GM10847 (cell line): ENCODE data around the gene KIRREL3.

Experiments used
- POLR2A ChIP-seq: IDR thresholded peaks from 2 replicates; pipeline ENCODE4 v1.6.1; 2011; ENCODE audit not compliant: insufficient read length; ENCODE audit errors: extremely low read depth

The KIRREL3 gene

GRCh38 chr11:126578426-126578825, 422.1 kb downstream of the KIRREL3 start:
- no peak for TF ChIP-seq POLR2A

- TF ChIP-seq POLR2A: no peak
Observed at GRCh38 chr11:126578021-126578420, 422.5 kb downstream of the KIRREL3 start.

- no peak for TF ChIP-seq POLR2A
Observed at GRCh38 chr11:126575849-126576248, 424.7 kb downstream of the KIRREL3 start.

GRCh38 chr11:126573325-126573978, 427.1 kb downstream of the KIRREL3 start:
- no peak for TF ChIP-seq POLR2A

- no peak for TF ChIP-seq POLR2A
Observed at GRCh38 chr11:126570489-126570888, 430.1 kb downstream of the KIRREL3 start.

- no peak for TF ChIP-seq POLR2A
Observed at GRCh38 chr11:126567419-126567818, 433.2 kb downstream of the KIRREL3 start.

- TF ChIP-seq POLR2A: no peak
Observed at GRCh38 chr11:126564566-126564965, 436.0 kb downstream of the KIRREL3 start.

GRCh38 chr11:126561327-126561893, 439.2 kb downstream of the KIRREL3 start:
- TF ChIP-seq POLR2A: no peak

- TF ChIP-seq POLR2A: no peak
Observed at GRCh38 chr11:126560221-126560620, 440.3 kb downstream of the KIRREL3 start.

GRCh38 chr11:126548581-126549550, 451.7 kb downstream of the KIRREL3 start:
- no peak for TF ChIP-seq POLR2A

- no peak for TF ChIP-seq POLR2A
Observed at GRCh38 chr11:126547691-126548090, 452.9 kb downstream of the KIRREL3 start.

GRCh38 chr11:126547161-126547560, 453.4 kb downstream of the KIRREL3 start:
- TF ChIP-seq POLR2A: no peak

GRCh38 chr11:126546694-126547093, 453.9 kb downstream of the KIRREL3 start:
- TF ChIP-seq POLR2A: no peak

GRCh38 chr11:126546191-126546590, 454.4 kb downstream of the KIRREL3 start:
- no peak for TF ChIP-seq POLR2A

- TF ChIP-seq POLR2A: no peak
Observed at GRCh38 chr11:126545057-126545555, 455.5 kb downstream of the KIRREL3 start.
